Activated CD4-positive, alpha-beta memory T cell treated with anti-CD3 and anti-CD28 coated beads, Interleukin-2, amount 10 ng/mL, durations not matched to agents 7 days and 5 days (primary cell): ENCODE measurements around the gene ARCN1. TPM values are rescaled to one million over a fixed set of nuclear protein-coding genes. Genes with fewer than 3 reads are reported as not detected.

Experiments
- CTCF ChIA-PET: fragments of 350-600 bp; sonication (Branson Sonifier 250); formaldehyde crosslinking; loops from one replicate; lab custom pipeline; 2021; ENCODE audit warnings: antibody characterized with exemption, inconsistent platforms; lab: Charles Lee
- POLR2A ChIA-PET: fragments of 350-600 bp; sonication (Branson Sonifier 250); formaldehyde crosslinking; loops from one replicate; lab custom pipeline; 2021; ENCODE audit warnings: antibody characterized with exemption; lab: Charles Lee
- DNase-seq: peaks from one replicate; pipeline ENCODE4 v3.0.0-alpha.2; 2020
- H3K27ac Mint-ChIP-seq: one replicate; pipeline ENCODE4 v1.8.0; 2021; ENCODE audit warnings: mild to moderate bottlenecking, mixed read lengths
- H3K27me3 Mint-ChIP-seq: one replicate; pipeline ENCODE4 v1.8.0; 2021; ENCODE audit warnings: mixed read lengths
- H3K36me3 Mint-ChIP-seq: one replicate; pipeline ENCODE4 v1.8.0; 2021; ENCODE audit warnings: low read depth, mixed read lengths
- H3K4me1 Mint-ChIP-seq: one replicate; pipeline ENCODE4 v1.8.0; 2021; ENCODE audit warnings: mixed read lengths
- H3K4me3 Mint-ChIP-seq: one replicate; pipeline ENCODE4 v1.8.0; 2021; ENCODE audit warnings: mild to moderate bottlenecking, mixed read lengths
- H3K9me3 Mint-ChIP-seq: one replicate; pipeline ENCODE4 v1.8.0; 2021; ENCODE audit warnings: mixed read lengths
- total RNA-seq, 2 experiments: library from RNA; stranded (reverse); gene quantifications; one replicate each; pipeline ENCODE4 v1.2.3, GENCODE V29; 2021

Gene ARCN1
- total RNA-seq, 2 experiments from 2014 or later = 138 to 141 TPM

DNA sequence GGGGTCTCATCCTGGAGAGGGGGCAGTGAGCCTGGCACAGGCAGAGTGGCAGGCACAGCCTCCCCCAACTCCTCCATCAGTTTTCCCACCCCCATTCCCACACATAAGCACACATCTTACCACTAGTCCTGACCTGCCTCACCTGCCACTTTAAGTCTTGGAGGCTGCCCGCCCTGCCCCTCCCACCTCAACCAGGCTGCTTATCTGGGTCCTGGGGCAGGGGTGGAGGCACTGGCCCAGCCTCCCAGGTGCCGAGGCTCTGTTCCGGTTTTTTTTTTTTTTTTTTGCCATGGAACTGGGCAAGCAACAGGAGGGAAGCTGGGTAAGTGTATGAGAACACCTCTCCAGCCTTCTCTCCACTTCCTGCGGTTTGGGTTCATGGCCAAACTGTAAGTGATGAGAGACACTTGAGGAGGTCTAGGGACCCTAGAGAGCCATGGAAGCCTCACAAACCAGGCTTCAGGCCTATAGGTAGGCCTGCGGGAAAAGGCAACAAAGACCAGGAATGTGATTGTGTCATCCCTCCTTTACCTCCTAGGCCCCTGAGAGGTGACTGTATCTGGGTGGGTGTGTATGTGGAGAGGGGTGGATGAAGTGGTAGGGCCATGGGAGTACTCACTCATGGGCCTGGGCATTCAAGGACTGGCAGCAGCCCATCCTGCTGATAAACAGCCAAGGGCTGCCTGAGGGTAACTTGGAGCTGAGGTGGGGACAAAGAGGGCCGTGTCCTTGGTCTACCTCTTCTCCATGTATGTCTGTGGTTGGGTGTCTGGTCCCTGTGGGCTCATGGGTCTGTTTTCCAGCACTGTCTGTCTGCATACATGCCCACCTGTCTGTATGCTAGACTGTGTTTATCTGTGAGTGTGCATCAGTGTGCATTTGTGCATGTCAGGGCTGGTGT, 57.8 kb downstream of the ARCN1 start:
- CTCF ChIA-PET = interaction anchor here (1.0 kb wide), 1 partner anchor 20 kb away, joined by 3 read pairs; no protein-coding TSS in a partner anchor
- Mint-ChIP-seq H3K36me3 (no peaks in the 10 kb centered on the region), H3K9me3 (no peaks in the 10 kb centered on the region), H3K4me3 (no peak overlapping the region), H3K27me3 (no peaks in the 10 kb centered on the region), H3K4me1 (no peaks in the 10 kb centered on the region), H3K27ac (no peak overlapping the region)
- DNase-seq = no peak
- POLR2A ChIA-PET = no interaction called here

DNA sequence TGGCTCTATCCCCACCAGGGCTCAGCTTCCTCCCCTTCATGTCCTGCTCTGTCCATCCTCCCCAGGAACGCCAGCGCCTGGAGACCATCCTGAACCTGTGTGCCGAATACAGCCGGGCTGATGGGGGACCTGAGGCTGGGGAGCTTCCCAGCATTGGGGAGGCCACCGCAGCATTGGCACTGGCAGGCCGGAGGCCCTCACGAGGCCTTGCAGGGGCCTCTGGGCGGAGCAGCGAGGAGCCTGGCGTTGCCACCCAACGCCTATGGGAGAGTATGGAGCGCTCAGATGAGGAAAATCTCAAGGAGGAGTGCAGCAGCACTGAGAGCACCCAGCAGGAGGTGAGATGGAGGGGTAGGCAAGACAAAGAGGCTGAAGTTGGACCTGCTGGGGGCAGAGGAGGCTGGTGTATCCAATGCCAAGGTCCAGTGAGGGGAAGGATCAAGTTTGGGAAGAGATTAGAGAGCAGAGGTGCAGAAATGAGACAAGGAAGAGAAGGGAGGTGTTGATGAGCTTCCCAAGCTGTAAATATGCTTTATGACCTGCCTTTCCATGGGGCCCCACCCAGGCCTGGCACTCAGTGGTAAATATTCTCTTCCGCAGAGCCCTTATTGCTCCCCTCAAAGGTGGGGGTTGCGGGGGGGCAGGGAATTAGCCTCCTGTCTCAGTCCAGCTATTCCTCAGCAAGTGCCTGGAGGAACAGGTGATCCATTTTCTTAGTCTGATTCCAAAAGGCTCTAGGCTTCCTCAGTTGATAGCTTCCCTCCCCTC, 59.1 kb downstream of the ARCN1 start:
- Mint-ChIP-seq H3K4me3 (no peak overlapping the region), H3K36me3 (no peaks in the 10 kb centered on the region), H3K4me1 (no peaks in the 10 kb centered on the region), H3K27me3 (peaks cover 2% of the 10 kb centered on the region), H3K9me3 (no peaks in the 10 kb centered on the region), H3K27ac (no peak overlapping the region)
- no peak for DNase-seq
- ChIA-PET CTCF (interaction anchor here (1.1 kb wide), 1 partner anchor 19 kb away, joined by 3 read pairs; no protein-coding TSS in a partner anchor), POLR2A (no interaction called here)

DNA sequence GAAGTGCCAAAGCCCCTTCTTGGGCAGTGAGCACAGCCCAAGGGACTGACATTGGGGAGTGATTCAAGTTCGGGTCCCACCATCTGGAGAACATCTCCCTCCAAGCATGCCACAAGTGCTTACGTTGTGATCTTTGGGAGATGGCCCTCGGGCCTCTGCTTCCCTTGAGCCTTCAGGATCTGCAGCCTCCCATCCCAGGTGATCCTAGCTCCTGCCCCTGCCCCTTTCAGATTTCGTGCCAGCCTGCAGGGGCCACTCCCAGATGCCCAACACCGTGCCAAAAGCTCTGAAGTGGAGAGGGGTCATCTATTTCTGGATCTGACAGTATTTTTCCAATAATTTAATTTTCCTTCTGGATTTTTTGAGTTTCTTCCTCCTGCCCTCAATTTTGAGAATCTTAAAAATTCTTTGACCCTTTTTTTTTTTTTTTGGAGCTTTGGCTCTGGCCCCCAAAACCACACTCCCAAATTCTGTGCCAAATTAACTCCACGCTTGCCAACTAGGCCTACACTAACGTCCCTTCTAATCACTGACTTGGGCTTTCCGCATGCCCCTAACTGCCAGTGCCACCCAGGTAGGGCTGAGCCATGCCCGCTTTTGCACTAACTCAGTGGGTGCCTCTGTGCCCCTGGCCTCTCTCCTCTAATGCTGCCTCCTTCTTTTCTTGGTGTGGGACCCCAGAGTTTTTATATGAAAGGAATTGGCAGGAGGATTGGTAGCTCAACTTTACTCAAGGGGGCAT, 60.5 kb downstream of the ARCN1 start:
- Mint-ChIP-seq H3K27ac (no peak overlapping the region), H3K9me3 (no peaks in the 10 kb centered on the region), H3K4me1 (no peaks in the 10 kb centered on the region), H3K27me3 (peaks cover 2% of the 10 kb centered on the region), H3K36me3 (no peaks in the 10 kb centered on the region), H3K4me3 (no peak overlapping the region)
- no peak for DNase-seq
- ChIA-PET POLR2A (no interaction called here), CTCF (interaction anchor here (0.8 kb wide), 1 partner anchor 27 kb away, joined by 3 read pairs; no protein-coding TSS in a partner anchor)

DNA sequence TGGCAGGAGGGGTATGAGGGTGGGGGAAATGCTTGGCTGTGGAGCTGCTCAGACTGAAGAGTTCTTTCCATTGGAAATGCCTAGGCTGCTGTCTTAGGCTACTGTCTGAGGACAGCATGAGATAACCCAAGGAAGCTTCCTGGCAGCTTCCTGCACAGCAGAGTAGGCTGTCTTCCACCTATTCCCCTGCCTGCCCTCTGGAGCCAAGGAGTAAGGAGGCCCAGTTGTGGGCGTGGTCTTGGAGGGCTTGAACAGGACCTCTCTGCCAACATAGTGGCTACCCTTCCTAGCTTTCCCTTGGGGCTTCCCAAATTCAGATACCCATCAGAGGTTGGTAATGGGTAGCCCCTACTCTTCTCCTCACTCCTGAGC, 61.1 kb downstream of the ARCN1 start:
- POLR2A ChIA-PET = no interaction called here
- Mint-ChIP-seq H3K36me3 (no peaks in the 10 kb centered on the region), H3K4me1 (no peaks in the 10 kb centered on the region), H3K4me3 (no peak overlapping the region), H3K27me3 (peaks cover 2% of the 10 kb centered on the region), H3K27ac (no peak overlapping the region), H3K9me3 (no peaks in the 10 kb centered on the region)
- no peak for DNase-seq
- CTCF ChIA-PET = interaction anchor here (0.8 kb wide), 1 partner anchor 26 kb away, joined by 3 read pairs; no protein-coding TSS in a partner anchor

DNA sequence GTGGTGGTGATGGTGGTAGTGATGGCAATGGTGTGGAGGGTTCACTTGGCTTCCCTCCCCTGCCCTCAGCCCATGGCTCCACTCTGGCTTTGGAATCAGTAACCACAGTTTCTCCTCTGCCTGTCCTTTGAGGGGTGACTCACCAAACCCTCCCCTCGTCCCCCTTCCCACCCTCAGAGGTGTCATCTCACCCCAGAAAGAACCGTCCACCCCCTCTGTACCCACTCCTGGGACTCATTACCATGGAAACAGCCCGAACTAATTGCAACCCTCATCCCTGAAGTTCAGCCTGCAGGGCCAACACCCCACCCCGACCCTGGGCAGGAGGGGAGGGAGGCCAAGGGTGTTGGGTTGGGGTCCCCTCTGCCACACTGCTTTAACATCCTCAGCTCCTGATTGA, 61.8 kb downstream of the ARCN1 start:
- H3K4me1 Mint-ChIP-seq = no peaks in the 10 kb centered on the region
- H3K36me3 Mint-ChIP-seq = no peaks in the 10 kb centered on the region
- ChIA-PET POLR2A (no interaction called here), CTCF (no interaction called here)
- H3K4me3 Mint-ChIP-seq = no peak overlapping the region
- DNase-seq = no peak
- no peak overlapping the region for H3K27ac Mint-ChIP-seq
- H3K27me3 Mint-ChIP-seq = peaks cover 2% of the 10 kb centered on the region
- H3K9me3 Mint-ChIP-seq = no peaks in the 10 kb centered on the region

DNA sequence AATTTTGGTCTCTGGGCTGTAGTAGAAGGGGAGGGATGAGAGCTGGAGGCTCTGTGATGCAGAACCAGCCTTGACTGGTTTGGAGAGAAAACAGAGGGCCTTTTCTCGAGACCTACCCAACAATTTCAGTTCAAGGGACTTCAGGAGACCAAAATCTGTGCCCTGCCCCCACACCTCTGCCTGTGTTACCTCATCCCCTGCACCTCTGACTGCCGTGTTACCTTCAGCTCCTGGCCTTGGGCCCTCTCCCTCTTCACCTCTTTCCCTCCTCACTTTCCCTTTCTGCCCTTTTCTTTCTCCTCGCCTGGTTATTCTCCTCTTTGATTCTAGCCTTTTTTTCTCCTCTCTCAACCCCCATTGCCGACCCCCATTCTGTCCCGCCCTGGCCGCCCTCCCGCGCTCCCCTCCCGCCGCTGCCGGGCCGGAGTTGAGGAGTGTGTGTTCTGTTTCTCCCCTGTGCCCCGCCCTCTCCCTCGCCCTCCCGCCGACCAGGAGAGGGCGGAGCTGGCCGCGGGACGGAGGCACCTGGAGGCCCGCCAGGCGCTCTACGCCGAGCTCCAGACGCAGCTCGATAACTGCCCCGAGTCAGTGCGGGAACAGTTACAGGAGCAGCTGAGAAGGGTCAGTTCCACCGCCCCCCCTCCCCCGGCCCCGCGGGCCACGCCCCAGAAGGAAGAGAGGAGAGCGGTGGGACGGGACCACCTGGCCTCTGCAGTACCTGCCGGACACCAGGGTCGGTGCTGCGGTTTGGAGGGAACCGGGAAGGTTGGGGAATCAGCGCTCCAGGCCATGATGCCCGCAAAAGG, 62.4 kb downstream of the ARCN1 start:
- Mint-ChIP-seq H3K9me3 (no peaks in the 10 kb centered on the region), H3K27me3 (peaks cover 2% of the 10 kb centered on the region), H3K36me3 (no peaks in the 10 kb centered on the region), H3K4me3 (no peak overlapping the region), H3K4me1 (no peaks in the 10 kb centered on the region), H3K27ac (no peak overlapping the region)
- CTCF ChIA-PET = interaction anchor here (1.1 to 1.4 kb wide), 2 partner anchors 55 to 463 kb away, joined by 3 to 4 read pairs; no protein-coding TSS in a partner anchor
- POLR2A ChIA-PET = no interaction called here
- no peak for DNase-seq

DNA sequence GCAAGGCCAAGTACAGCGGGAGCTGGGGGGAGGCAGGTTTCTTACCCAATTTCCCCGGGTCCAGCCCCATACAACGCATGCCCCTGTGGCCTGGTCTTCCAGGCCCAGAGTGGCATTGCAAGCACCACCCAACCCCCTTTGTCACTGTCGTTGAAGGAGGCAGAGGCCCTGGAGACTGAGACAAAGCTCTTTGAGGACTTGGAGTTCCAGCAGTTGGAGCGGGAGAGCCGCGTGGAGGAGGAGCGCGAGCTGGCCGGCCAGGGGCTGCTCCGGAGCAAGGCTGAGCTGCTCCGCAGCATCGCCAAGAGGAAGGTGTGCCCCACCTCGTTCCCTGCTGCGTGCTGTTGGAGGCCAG, 63.0 kb downstream of the ARCN1 start:
- ChIA-PET POLR2A (no interaction called here), CTCF (interaction anchor here (1.1 to 1.4 kb wide), 2 partner anchors 54 to 463 kb away, joined by 3 to 4 read pairs; no protein-coding TSS in a partner anchor)
- no peak overlapping the region for H3K27ac Mint-ChIP-seq
- H3K36me3 Mint-ChIP-seq = no peaks in the 10 kb centered on the region
- H3K4me3 Mint-ChIP-seq = no peak overlapping the region
- no peak for DNase-seq
- H3K9me3 Mint-ChIP-seq = no peaks in the 10 kb centered on the region
- peaks cover 2% of the 10 kb centered on the region for H3K27me3 Mint-ChIP-seq
- H3K4me1 Mint-ChIP-seq = no peaks in the 10 kb centered on the region

DNA sequence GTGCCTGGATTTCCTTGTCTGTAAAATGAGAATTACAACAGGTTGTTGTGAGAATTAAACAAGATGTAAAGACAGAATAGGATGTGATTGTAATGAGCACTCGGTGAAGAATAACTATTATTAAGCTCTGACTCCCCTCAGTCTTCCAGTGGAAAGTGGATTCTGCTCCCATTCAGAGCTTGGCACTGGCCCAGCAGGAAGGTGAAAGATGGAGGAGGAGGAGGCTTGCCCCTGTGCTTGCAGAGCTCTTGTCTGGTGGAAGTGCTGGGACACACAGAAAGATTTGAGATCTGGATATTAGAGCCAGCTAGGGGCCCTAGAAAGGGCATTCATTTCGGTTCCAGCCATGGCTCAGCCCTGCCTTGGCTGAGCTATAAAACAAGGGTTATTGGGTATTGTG, 63.4 kb downstream of the ARCN1 start:
- POLR2A ChIA-PET = no interaction called here
- H3K36me3 Mint-ChIP-seq = no peaks in the 10 kb centered on the region

DNA sequence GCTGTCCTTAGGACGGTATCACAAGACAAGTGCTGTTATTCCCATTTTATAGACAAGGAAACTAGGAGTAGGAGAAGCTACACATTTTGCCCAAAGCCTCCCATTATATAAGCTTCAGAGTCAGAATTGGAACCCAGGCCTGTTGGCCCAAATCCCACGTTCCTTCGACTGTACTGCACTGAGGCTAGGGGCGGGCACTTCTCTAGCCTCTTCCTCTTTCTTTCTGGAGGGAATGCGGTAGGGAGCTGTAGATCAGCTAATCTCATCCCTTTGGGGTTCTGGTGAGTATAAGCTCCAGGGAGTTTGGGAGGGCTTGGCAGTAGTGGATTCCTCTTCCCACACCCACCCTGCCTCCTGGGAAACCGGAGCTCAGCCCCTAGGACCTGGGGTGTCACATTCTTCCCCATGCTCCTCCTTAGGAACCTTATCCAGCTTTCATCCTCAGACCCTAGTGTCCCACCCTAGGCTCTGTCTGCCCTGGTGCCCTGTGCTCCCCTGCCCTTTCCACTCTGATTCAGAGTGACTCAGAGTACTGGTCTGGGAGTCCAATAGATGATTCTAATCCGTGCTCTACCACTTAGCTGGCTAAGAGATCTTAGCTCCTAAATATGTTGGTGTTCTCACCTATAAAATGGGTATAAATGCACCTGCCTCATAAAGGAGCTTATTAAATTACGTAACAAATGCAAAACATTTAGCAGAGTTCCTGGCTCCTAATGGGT, 64.5 kb downstream of the ARCN1 start:
- peaks cover 2% of the 10 kb centered on the region for H3K27me3 Mint-ChIP-seq
- CTCF ChIA-PET = interaction anchor here (0.6 to 1.9 kb wide), 3 partner anchors 17 to 1345 kb away, joined by 3 to 8 read pairs (median 3); partner anchors contain the start of gene BACE1-AS
- DNase-seq = no peak
- POLR2A ChIA-PET = interaction anchor here (0.5 kb wide), 1 partner anchor 366 kb away, joined by 3 read pairs; no protein-coding TSS in a partner anchor
- H3K4me1 Mint-ChIP-seq = no peaks in the 10 kb centered on the region
- H3K9me3 Mint-ChIP-seq = no peaks in the 10 kb centered on the region
- no peaks in the 10 kb centered on the region for H3K36me3 Mint-ChIP-seq
- no peak overlapping the region for H3K4me3 Mint-ChIP-seq
- no peak overlapping the region for H3K27ac Mint-ChIP-seq

More for the DNA sequence above, 63.4 kb downstream of the ARCN1 start:
- Mint-ChIP-seq H3K4me3 (no peak overlapping the region), H3K27me3 (peaks cover 2% of the 10 kb centered on the region), H3K9me3 (no peaks in the 10 kb centered on the region), H3K4me1 (no peaks in the 10 kb centered on the region), H3K27ac (no peak overlapping the region)
- DNase-seq = no peak
- CTCF ChIA-PET = interaction anchor here (1.1 to 1.9 kb wide), 4 partner anchors 16 to 464 kb away, joined by 3 to 8 read pairs (median 4); no protein-coding TSS in a partner anchor

DNA sequence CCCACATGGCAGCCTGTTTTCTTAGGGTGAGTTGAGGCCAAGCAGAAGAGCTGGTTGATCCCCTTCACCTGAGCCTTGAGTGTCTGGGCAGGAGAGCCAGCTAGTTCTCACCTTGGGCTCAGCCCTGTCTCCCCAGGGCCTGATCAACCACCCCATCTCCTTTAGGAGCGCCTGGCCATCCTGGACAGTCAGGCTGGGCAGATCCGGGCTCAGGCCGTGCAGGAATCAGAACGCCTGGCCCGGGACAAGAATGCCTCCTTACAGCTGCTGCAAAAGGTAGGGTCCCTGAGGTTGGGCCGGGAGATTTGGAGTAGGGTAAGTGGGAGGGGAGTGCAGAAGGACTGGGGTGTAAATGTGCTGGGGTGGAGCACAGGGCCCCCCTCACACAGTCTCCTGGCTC, 66.5 kb downstream of the ARCN1 start:
- Mint-ChIP-seq H3K27ac (no peak overlapping the region), H3K4me1 (no peaks in the 10 kb centered on the region), H3K36me3 (no peaks in the 10 kb centered on the region), H3K4me3 (no peak overlapping the region), H3K27me3 (peaks cover 2% of the 10 kb centered on the region), H3K9me3 (no peaks in the 10 kb centered on the region)
- no peak for DNase-seq
- CTCF ChIA-PET = interaction anchor here (1.1 kb wide), 1 partner anchor 21 kb away, joined by 3 read pairs; no protein-coding TSS in a partner anchor
- POLR2A ChIA-PET = no interaction called here

DNA sequence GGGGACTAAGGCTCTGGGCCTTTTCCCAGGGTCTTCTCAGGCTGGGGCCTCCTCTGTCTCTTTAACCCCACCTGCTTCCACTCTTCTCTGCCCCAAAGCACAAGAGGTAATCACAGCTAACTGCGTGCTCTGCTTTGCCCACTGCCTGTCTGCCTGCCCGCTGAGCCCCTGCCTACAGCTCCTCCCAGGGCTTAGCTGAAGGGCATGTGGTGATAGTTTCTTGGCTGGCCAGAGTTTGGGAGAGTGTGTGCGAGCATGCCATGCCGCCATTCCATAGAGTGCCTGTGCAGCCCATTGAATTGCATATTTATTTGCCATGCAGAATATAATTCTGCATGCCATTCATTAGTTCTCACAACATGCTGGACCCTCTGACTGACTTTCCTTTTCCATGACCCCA, 67.7 kb downstream of the ARCN1 start:
- no peaks in the 10 kb centered on the region for H3K9me3 Mint-ChIP-seq
- no peaks in the 10 kb centered on the region for H3K36me3 Mint-ChIP-seq
- no peaks in the 10 kb centered on the region for H3K4me1 Mint-ChIP-seq
- no peak for DNase-seq
- no peak overlapping the region for H3K27ac Mint-ChIP-seq
- ChIA-PET POLR2A (interaction anchor here (1.1 kb wide), 1 partner anchor 15 kb away, joined by 3 read pairs; no protein-coding TSS in a partner anchor), CTCF (interaction anchor here (1.2 kb wide), 1 partner anchor 33 kb away, joined by 4 read pairs; the partner anchor contains the start of gene PHLDB1)
- no peak overlapping the region for H3K4me3 Mint-ChIP-seq
- peaks cover 2% of the 10 kb centered on the region for H3K27me3 Mint-ChIP-seq
